ENCODE measurements around the gene AP5M1.

The AP5M1 gene

DNA sequence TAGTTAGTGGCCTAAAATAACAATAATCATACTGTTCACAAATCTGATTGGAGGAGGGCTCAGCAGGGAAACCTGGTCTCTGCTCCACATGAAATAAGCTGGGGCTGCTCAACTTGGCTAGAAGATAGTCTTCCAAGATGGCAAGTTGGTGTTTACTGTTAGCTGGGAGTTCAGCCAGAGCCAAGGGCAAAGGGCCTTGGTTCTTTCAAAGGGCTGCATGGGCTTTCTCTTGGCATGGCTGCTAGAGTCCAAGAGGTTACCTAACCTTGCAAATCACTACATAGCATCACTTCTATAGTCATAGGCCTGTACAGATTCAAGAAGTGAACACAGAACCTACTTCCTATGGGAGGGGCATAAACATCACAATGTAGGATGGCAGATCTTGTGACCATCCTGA, 7.2 kb upstream of the AP5M1 start:
- no peak overlapping the region for H3K4me3 Mint-ChIP-seq
- no peaks in the 10 kb centered on the region for H3K9me3 Mint-ChIP-seq
- H3K27ac Mint-ChIP-seq, result no peak overlapping the region
- no peaks in the 10 kb centered on the region for H3K27me3 Mint-ChIP-seq
- intact Hi-C loops (cut with micrococcal nuclease), result no loop called here
- H3K4me1 Mint-ChIP-seq (ENCODE audit: low read depth), result peaks cover 41% of the 10 kb centered on the region
- H3K36me3 Mint-ChIP-seq (ENCODE audit: low read depth), result peaks cover 22% of the 10 kb centered on the region

- Mint-ChIP-seq H3K9me3 (no peaks in the 10 kb centered on the region), H3K27ac (no peak overlapping the region)
- intact Hi-C loops (cut with micrococcal nuclease), result no loop called here
Measured at GRCh38 chr14:57262117-57262516, 6.7 kb upstream of the AP5M1 start.

GRCh38 chr14:57266065-57266464, 2.7 kb upstream of the AP5M1 start:
- Mint-ChIP-seq H3K4me3 (no peak overlapping the region), H3K9me3 (no peaks in the 10 kb centered on the region), H3K4me1 (ENCODE audit: low read depth) (peaks cover 39% of the 10 kb centered on the region), H3K36me3 (ENCODE audit: low read depth) (peaks cover 23% of the 10 kb centered on the region), H3K27ac (no peak overlapping the region), H3K27me3 (no peaks in the 10 kb centered on the region)
- intact Hi-C loops (cut with micrococcal nuclease), result loop anchor here (5.0 kb wide), 1 partner anchor 126 kb away; the partner anchor contains the start of gene NAA30

More at GRCh38 chr14:57262117-57262516, 6.7 kb upstream of the AP5M1 start:
- peaks cover 17% of the 10 kb centered on the region for H3K36me3 Mint-ChIP-seq (ENCODE audit: low read depth)
- peaks cover 37% of the 10 kb centered on the region for H3K4me1 Mint-ChIP-seq (ENCODE audit: low read depth)
- no peaks in the 10 kb centered on the region for H3K27me3 Mint-ChIP-seq
- no peak overlapping the region for H3K4me3 Mint-ChIP-seq

DNA sequence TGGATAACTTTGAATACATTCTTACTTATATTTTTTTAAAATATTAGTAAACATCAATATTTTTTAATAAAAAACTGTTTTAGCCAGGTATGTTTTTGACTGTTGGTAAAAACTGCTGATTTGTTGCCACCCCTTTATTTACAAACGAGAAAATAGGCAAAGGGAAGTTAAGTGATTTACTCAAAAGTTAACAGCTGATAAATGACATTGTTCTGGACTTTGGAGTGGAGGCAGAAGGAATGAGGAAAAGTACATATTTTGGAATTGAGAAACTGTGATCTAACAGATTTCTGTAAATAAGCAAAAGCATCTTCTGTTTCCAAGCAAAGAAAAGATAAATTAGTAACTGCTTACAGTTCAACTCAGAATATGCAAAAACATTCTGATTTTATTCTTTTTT, 4.5 kb downstream of the AP5M1 start:
- intact Hi-C loops (cut with micrococcal nuclease), result loop anchor here (10.0 kb wide), 1 partner anchor 688 kb away; no protein-coding TSS in a partner anchor

DNA sequence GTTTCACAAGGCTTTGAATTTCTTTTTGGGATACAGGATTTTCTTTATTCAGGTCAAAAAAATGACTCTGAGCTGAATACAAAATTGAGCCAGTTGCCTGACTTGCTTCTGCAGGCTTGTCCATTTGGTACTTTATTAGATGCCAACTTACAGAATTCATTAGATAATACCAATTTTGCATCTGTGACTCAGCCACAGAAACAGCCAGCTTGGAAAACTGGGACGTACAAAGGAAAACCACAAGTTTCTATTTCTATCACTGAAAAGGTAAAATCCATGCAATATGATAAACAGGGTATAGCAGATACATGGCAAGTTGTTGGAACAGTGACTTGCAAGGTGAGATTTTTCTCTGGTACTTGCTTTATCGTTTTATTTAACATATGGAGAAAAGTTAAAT, 5.8 kb downstream of the AP5M1 start:
- Mint-ChIP-seq H3K27me3 (no peaks in the 10 kb centered on the region), H3K36me3 (ENCODE audit: low read depth) (peaks cover 40% of the 10 kb centered on the region), H3K4me1 (ENCODE audit: low read depth) (peaks cover 32% of the 10 kb centered on the region), H3K27ac (no peak overlapping the region), H3K9me3 (no peaks in the 10 kb centered on the region), H3K4me3 (no peak overlapping the region)
- intact Hi-C loops (cut with micrococcal nuclease), result loop anchor here (10.0 kb wide), 1 partner anchor 690 kb away; no protein-coding TSS in a partner anchor

More for the DNA sequence above, 4.5 kb downstream of the AP5M1 start:
- Mint-ChIP-seq H3K4me1 (ENCODE audit: low read depth) (peaks cover 32% of the 10 kb centered on the region), H3K4me3 (no peak overlapping the region), H3K36me3 (ENCODE audit: low read depth) (peaks cover 42% of the 10 kb centered on the region), H3K27ac (no peak overlapping the region), H3K9me3 (no peaks in the 10 kb centered on the region), H3K27me3 (no peaks in the 10 kb centered on the region)

- Mint-ChIP-seq H3K27me3 (no peaks in the 10 kb centered on the region), H3K36me3 (ENCODE audit: low read depth) (peaks cover 46% of the 10 kb centered on the region), H3K4me1 (ENCODE audit: low read depth) (peaks cover 29% of the 10 kb centered on the region)
Measured at GRCh38 chr14:57275023-57275664, 6.4 kb downstream of the AP5M1 start.

GRCh38 chr14:57277062-57277461, 8.3 kb downstream of the AP5M1 start:
- Mint-ChIP-seq H3K36me3 (ENCODE audit: low read depth) (peaks cover 61% of the 10 kb centered on the region), H3K27me3 (no peaks in the 10 kb centered on the region)

More at GRCh38 chr14:57275023-57275664, 6.4 kb downstream of the AP5M1 start:
- no peak overlapping the region for H3K4me3 Mint-ChIP-seq
- no peak overlapping the region for H3K27ac Mint-ChIP-seq
- no peaks in the 10 kb centered on the region for H3K9me3 Mint-ChIP-seq
- intact Hi-C loops (cut with micrococcal nuclease), result loop anchor here (5.0 to 10.0 kb wide), 2 partner anchors 33 to 690 kb away; no protein-coding TSS in a partner anchor

DNA sequence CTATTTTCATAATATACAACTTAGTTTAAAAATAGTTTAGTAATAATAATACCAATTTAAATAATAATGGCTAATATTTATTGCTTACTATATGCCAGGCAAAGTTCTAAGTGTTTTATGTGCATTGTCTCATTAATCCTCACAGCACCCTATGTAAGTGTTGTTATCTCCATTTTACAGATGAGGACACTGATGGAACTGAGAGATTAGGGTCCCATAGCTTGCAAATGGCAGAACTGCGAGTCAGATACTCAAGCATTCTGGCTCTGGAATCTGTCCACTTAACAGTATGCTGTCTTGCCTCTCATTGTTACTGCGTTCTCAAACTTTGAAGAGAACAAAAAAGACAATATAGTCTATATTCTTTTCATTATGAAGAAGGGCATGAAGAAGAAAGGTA, 19.0 kb downstream of the AP5M1 start:
- Mint-ChIP-seq H3K4me3 (no peak overlapping the region), H3K36me3 (ENCODE audit: low read depth) (peaks cover 47% of the 10 kb centered on the region)

More at GRCh38 chr14:57277062-57277461, 8.3 kb downstream of the AP5M1 start:
- Mint-ChIP-seq H3K9me3 (no peaks in the 10 kb centered on the region), H3K27ac (no peak overlapping the region), H3K4me1 (ENCODE audit: low read depth) (peaks cover 11% of the 10 kb centered on the region), H3K4me3 (no peak overlapping the region)
- intact Hi-C loops (cut with micrococcal nuclease), result loop anchor here (5.0 to 10.0 kb wide), 2 partner anchors 35 to 692 kb away; no protein-coding TSS in a partner anchor

DNA sequence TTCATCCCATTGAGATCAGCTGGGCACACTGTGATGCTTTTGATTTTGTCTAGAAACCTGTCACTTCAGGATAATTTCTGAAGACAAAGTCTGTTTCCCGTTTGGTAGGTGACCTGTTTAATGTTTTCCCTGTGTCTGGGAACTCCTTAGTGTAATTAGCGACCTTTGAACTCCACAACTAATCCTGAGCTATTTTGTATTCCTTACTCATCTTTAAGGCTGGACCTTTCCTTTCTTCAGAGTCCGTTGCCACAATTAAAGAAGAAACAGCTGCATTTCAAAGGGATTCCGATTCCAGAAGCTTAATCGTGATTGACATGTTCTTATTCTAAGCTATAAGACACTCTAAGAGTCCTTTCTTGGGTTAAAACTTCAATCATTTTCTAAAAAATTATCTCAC, 22.0 kb downstream of the AP5M1 start:
- H3K4me3 Mint-ChIP-seq, result no peak overlapping the region

More for the DNA sequence above, 19.0 kb downstream of the AP5M1 start:
- intact Hi-C loops (cut with micrococcal nuclease), result no loop called here
- Mint-ChIP-seq H3K9me3 (no peaks in the 10 kb centered on the region), H3K4me1 (ENCODE audit: low read depth) (no peaks in the 10 kb centered on the region), H3K27ac (no peak overlapping the region), H3K27me3 (no peaks in the 10 kb centered on the region)

GRCh38 chr14:57291692-57292647, 23.2 kb downstream of the AP5M1 start:
- Mint-ChIP-seq H3K4me3 (no peak overlapping the region), H3K4me1 (ENCODE audit: low read depth) (no peaks in the 10 kb centered on the region), H3K27me3 (no peaks in the 10 kb centered on the region), H3K9me3 (no peaks in the 10 kb centered on the region), H3K27ac (no peak overlapping the region), H3K36me3 (ENCODE audit: low read depth) (peaks cover 25% of the 10 kb centered on the region)
- intact Hi-C loops (cut with micrococcal nuclease), result no loop called here

More for the DNA sequence above, 22.0 kb downstream of the AP5M1 start:
- Mint-ChIP-seq H3K36me3 (ENCODE audit: low read depth) (peaks cover 25% of the 10 kb centered on the region), H3K27me3 (no peaks in the 10 kb centered on the region), H3K27ac (no peak overlapping the region), H3K9me3 (no peaks in the 10 kb centered on the region), H3K4me1 (ENCODE audit: low read depth) (no peaks in the 10 kb centered on the region)
- intact Hi-C loops (cut with micrococcal nuclease), result no loop called here

DNA sequence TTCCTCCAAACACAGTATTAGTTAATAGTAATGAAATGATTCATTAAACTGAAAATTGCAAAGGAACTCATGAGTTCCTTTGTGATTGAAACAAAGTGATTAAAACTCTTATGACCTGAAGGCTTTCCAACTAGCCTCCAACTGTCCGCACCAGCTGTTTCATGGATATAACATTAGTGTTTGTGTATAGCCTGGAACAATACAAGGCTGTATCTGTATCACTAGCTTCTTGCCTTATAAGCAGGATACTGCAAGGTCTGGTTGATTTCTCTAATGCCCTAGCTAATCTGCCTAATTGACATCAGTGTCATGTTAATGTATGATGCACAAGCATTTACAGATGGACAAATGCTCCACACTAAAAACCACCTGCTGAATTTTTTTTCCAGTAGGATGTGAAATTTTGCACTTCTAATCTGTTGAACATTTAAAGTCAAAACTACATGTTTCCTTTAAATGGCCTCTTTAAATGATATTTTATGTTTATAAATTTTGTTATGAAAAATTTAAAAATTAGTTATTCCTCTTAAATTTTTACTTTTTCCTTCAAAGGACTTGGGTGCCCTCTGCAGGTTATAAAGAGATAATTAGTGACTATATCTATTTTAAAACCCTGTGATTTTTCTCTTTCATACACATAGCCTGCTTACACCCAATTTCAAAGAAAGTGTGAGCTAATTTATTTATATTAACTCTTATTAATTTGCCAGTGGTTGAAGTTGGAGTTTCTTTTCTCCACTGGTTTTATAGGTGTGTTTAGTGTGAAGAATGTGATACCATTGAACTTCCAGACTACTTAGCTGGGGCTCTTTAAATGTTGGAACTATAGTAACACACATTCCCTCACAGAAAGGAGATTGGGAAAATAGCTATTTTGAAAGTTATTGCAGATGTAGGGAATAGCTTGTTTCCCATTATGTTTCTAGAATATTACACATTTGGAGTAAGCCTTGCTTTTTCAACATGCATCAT, 25.4 kb downstream of the AP5M1 start:
- Mint-ChIP-seq H3K27ac (no peak overlapping the region), H3K4me1 (ENCODE audit: low read depth) (no peaks in the 10 kb centered on the region), H3K4me3 (no peak overlapping the region), H3K9me3 (no peaks in the 10 kb centered on the region), H3K36me3 (ENCODE audit: low read depth) (peaks cover 14% of the 10 kb centered on the region), H3K27me3 (no peaks in the 10 kb centered on the region)
- intact Hi-C loops (cut with micrococcal nuclease), result no loop called here

GRCh38 chr14:57295239-57295638, 26.5 kb downstream of the AP5M1 start:
- H3K36me3 Mint-ChIP-seq (ENCODE audit: low read depth), result peaks cover 11% of the 10 kb centered on the region
- no peak overlapping the region for H3K4me3 Mint-ChIP-seq
- no peaks in the 10 kb centered on the region for H3K27me3 Mint-ChIP-seq
- intact Hi-C loops (cut with micrococcal nuclease), result no loop called here
- no peak overlapping the region for H3K27ac Mint-ChIP-seq
- H3K4me1 Mint-ChIP-seq (ENCODE audit: low read depth), result no peaks in the 10 kb centered on the region
- no peaks in the 10 kb centered on the region for H3K9me3 Mint-ChIP-seq

- no peak overlapping the region for H3K4me3 Mint-ChIP-seq
Measured at GRCh38 chr14:57297852-57298251, 29.1 kb downstream of the AP5M1 start.

More at GRCh38 chr14:57297852-57298251, 29.1 kb downstream of the AP5M1 start:
- Mint-ChIP-seq H3K9me3 (no peaks in the 10 kb centered on the region), H3K27me3 (peaks cover 2% of the 10 kb centered on the region), H3K4me1 (ENCODE audit: low read depth) (no peaks in the 10 kb centered on the region), H3K36me3 (ENCODE audit: low read depth) (peaks cover 5% of the 10 kb centered on the region), H3K27ac (no peak overlapping the region)
- intact Hi-C loops (cut with micrococcal nuclease), result no loop called here
